Central memory CD8-positive, alpha-beta T cell (primary cell): ENCODE measurements around the gene LILRB5.
"Not testable (repeated sequence)": the region's sequence is repeated elsewhere in the genome, so short reads cannot be mapped to it uniquely, and the experiment has no call there.

Experiments used
- ATAC-seq: fragments of 150-1000 bp; cut with Tn5 transposase; replicated peaks from 2 replicates; pipeline ENCODE4 v1.10.0; 2022; ENCODE audit warnings: mild to moderate bottlenecking, moderate FRiP score, moderate number of reproducible peaks; ENCODE audit not compliant: poor library complexity, severe bottlenecking; ENCODE audit errors: extremely low read depth
- DNase-seq, 2 donors: peaks; one replicate each; pipeline ENCODE4 v3.0.0; 2021; ENCODE audit warnings: low spot score in 2 of 2
- H3K27ac Mint-ChIP-seq: one replicate; pipeline ENCODE4 v1.8.0; 2022; ENCODE audit warnings: low read depth, mild to moderate bottlenecking, moderate library complexity, mixed read lengths
- H3K27me3 Mint-ChIP-seq: one replicate; pipeline ENCODE4 v1.8.0; 2022; ENCODE audit warnings: mixed read lengths
- H3K36me3 Mint-ChIP-seq: one replicate; pipeline ENCODE4 v1.8.0; 2022; ENCODE audit warnings: mild to moderate bottlenecking, moderate library complexity, mixed read lengths; ENCODE audit not compliant: insufficient read depth
- H3K4me1 Mint-ChIP-seq: one replicate; pipeline ENCODE4 v1.8.0; 2022; ENCODE audit warnings: mixed read lengths
- H3K4me3 Mint-ChIP-seq: one replicate; pipeline ENCODE4 v1.8.0; 2022; ENCODE audit warnings: mild to moderate bottlenecking, moderate library complexity, mixed read lengths
- H3K9me3 Mint-ChIP-seq: one replicate; pipeline ENCODE4 v1.8.0; 2022; ENCODE audit warnings: mixed read lengths

The LILRB5 gene

DNA sequence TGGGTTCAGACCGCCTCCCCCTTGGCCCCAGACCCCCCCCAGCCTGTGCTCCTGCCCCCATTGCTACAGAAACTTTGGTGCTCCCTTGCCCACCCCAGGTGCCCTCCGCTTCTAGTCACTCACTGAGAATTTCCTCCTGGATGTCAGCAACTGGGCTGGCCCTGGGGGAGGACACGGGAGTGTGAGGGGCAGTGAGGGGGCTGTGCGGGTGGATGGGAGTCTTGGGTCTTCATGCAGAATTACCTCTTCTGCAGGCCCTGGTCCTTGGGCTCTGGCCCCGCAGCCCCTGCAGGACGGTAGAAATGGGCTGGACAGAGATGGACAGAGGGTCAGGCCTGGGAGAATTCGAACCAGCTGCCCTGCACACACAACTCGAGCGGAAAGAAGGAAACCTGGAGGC, 4.8 kb downstream of the LILRB5 start:
- Mint-ChIP-seq H3K27ac (no peak overlapping the region), H3K4me3 (no peak overlapping the region), H3K36me3 (no peaks in the 10 kb centered on the region), H3K4me1 (peaks cover 11% of the 10 kb centered on the region), H3K27me3 (peaks cover 30% of the 10 kb centered on the region), H3K9me3 (no peaks in the 10 kb centered on the region)
- ATAC-seq (no peak), DNase-seq (no peak)

GRCh38 chr19:54248016-54248601, 9.0 kb downstream of the LILRB5 start:
- H3K9me3 Mint-ChIP-seq: no peaks in the 10 kb centered on the region
- H3K4me3 Mint-ChIP-seq: peak overlapping the region; percentile 36
- H3K27me3 Mint-ChIP-seq: peaks cover 22% of the 10 kb centered on the region
- peak overlapping the region; percentile 27 for H3K27ac Mint-ChIP-seq
- DNase-seq: no peak
- no peaks in the 10 kb centered on the region for H3K36me3 Mint-ChIP-seq
- peak; percentile 56 for ATAC-seq
- H3K4me1 Mint-ChIP-seq: peaks cover 11% of the 10 kb centered on the region

GRCh38 chr19:54247106-54247930, 9.8 kb downstream of the LILRB5 start:
- Mint-ChIP-seq H3K4me1 (peaks cover 11% of the 10 kb centered on the region), H3K36me3 (no peaks in the 10 kb centered on the region), H3K4me3 (peak overlapping the region; percentile 36), H3K27me3 (peaks cover 14% of the 10 kb centered on the region), H3K27ac (peak overlapping the region; percentile 27), H3K9me3 (no peaks in the 10 kb centered on the region)
- ATAC-seq (no peak), DNase-seq (no peak)

- H3K4me1 Mint-ChIP-seq: peaks cover 11% of the 10 kb centered on the region
- DNase-seq (no peak), ATAC-seq (no peak)
- no peak overlapping the region for H3K27ac Mint-ChIP-seq
- no peaks in the 10 kb centered on the region for H3K9me3 Mint-ChIP-seq
- peaks cover 9% of the 10 kb centered on the region for H3K27me3 Mint-ChIP-seq
- no peak overlapping the region for H3K4me3 Mint-ChIP-seq
- H3K36me3 Mint-ChIP-seq: no peaks in the 10 kb centered on the region
Measured at GRCh38 chr19:54245936-54246335, 11.1 kb downstream of the LILRB5 start.

- not testable (repeated sequence) for H3K27ac Mint-ChIP-seq, ATAC-seq, H3K36me3 Mint-ChIP-seq, H3K4me3 Mint-ChIP-seq, DNase-seq, H3K9me3 Mint-ChIP-seq
- Mint-ChIP-seq H3K27me3 (peaks cover 18% of the 10 kb centered on the region), H3K4me1 (peaks cover 11% of the 10 kb centered on the region)
Measured at GRCh38 chr19:54243809-54244208, 13.3 kb downstream of the LILRB5 start.

- not testable (repeated sequence) for H3K9me3 Mint-ChIP-seq, ATAC-seq, H3K4me1 Mint-ChIP-seq, DNase-seq, H3K36me3 Mint-ChIP-seq, H3K4me3 Mint-ChIP-seq, H3K27ac Mint-ChIP-seq
- H3K27me3 Mint-ChIP-seq: peaks cover 19% of the 10 kb centered on the region
Measured at GRCh38 chr19:54242646-54243045, 14.4 kb downstream of the LILRB5 start, which contains the start of gene LILRA6. LILRA6 (minus strand) TSS chr19:54242790.

DNA sequence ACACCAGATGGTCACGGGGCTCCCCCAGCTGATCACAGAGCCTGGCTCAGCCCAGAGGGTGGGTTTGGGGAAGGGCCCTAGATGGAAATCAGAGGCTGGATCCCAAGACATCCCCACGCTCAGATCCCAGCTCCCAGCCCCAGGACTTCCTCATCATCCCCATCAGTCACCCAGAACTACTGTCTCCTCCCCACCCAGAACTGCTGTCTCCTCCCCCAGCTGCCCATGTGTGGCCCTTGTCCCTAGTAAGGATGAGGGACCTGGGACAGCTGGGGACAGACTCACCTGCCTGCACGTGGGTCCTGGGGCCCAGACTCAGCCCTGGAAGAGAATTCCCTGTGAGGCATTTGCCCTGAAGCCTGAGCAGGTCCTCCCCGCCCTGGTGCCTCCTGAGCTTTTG, 14.8 kb downstream of the LILRB5 start:
- not testable (repeated sequence) for ATAC-seq

DNA sequence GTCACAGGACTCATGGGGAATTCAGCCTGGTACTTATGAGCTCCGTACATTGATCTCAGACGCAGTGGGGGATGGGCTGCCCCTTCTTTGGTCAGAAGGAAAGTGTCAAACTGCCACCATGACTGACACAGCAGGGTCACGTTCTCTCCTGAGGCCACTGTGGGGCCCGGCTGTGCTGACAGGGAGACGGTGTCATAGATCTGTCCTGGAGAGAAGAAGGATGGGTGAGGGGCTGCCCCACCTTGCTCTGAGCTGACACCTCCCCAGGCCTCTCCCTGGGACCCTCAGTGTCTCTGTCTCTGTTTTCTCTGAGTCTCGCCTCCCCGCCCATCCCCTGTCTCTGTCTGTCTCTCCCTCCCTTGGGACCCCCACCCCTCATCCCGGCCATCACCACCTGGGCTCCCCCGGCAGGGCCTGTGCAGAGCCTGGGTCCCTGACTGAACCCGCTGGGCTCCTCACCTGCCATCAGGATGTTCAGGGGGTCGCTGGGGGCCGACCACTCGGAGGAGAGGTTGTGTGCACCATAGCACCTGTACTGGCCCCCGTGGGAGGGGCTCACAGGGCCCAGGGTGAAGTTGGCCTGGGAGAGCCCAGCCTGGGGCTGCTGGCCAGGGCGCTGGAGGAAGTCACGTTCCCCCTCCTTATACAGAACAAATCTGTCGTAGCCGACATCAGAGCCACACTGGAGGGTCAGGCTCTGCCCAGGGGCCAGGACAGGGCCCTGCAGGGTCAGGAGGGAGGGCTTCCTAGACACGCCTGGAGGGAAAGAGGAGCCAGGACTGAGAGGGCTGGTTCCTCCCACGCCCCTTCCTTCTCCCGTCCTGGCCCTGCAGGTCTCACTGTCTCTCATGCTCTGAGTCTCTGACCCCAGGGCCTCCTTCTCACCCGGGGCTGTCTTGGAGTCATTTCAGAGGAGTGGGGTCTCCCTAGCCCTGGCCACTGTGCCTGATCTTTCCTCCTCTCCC, 16.4 kb downstream of the LILRB5 start:
- H3K4me3 Mint-ChIP-seq, H3K36me3 Mint-ChIP-seq, ATAC-seq, H3K4me1 Mint-ChIP-seq, H3K27ac Mint-ChIP-seq, H3K9me3 Mint-ChIP-seq, DNase-seq: not testable (repeated sequence)
- peaks cover 27% of the 10 kb centered on the region for H3K27me3 Mint-ChIP-seq

More for the DNA sequence above, 14.8 kb downstream of the LILRB5 start:
- not testable (repeated sequence) for H3K36me3 Mint-ChIP-seq, H3K4me1 Mint-ChIP-seq, DNase-seq, H3K4me3 Mint-ChIP-seq, H3K9me3 Mint-ChIP-seq, H3K27ac Mint-ChIP-seq
- peaks cover 19% of the 10 kb centered on the region for H3K27me3 Mint-ChIP-seq

GRCh38 chr19:54239491-54240371, 17.3 kb downstream of the LILRB5 start:
- ATAC-seq, H3K27ac Mint-ChIP-seq, H3K36me3 Mint-ChIP-seq, H3K4me3 Mint-ChIP-seq, DNase-seq, H3K4me1 Mint-ChIP-seq, H3K9me3 Mint-ChIP-seq: not testable (repeated sequence)
- H3K27me3 Mint-ChIP-seq: peaks cover 28% of the 10 kb centered on the region

DNA sequence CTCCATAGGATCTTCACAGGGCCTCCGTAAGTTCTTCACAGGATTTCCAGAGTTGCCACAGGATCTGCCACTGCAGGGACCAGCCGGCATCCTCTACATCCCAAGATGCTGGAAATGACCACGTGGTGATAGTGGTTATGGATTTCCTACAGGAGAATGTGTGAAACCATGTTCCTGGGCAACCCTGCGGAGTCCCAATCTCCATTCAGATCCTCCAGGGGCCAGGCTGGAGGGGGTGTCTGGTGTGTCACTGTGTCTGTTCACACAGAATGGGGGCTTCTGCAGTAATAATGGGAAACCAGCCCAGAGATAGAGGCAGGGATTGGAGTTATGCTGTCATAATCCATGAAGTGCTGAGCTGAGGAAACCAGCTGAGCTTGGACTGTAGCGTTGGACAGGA, 23.1 kb downstream of the LILRB5 start:
- DNase-seq (no peak), ATAC-seq (no peak)
- H3K4me1 Mint-ChIP-seq: peaks cover 4% of the 10 kb centered on the region
- H3K9me3 Mint-ChIP-seq: no peaks in the 10 kb centered on the region
- H3K36me3 Mint-ChIP-seq: no peaks in the 10 kb centered on the region
- no peak overlapping the region for H3K27ac Mint-ChIP-seq
- no peak overlapping the region for H3K4me3 Mint-ChIP-seq
- H3K27me3 Mint-ChIP-seq: peaks cover 40% of the 10 kb centered on the region

- Mint-ChIP-seq H3K27me3 (peaks cover 39% of the 10 kb centered on the region), H3K9me3 (no peaks in the 10 kb centered on the region), H3K4me1 (peaks cover 4% of the 10 kb centered on the region), H3K27ac (no peak overlapping the region), H3K36me3 (no peaks in the 10 kb centered on the region), H3K4me3 (no peak overlapping the region)
- peak; percentile 73 to 92 for DNase-seq
- ATAC-seq: peak; percentile 77
Measured at GRCh38 chr19:54231077-54231931, 25.8 kb downstream of the LILRB5 start.
